ENCODE results near the gene STARD13.

- TF ChIP-seq CTCF (IDR thresholded peaks at IDR 0.05; ENCODE audit: insufficient read depth, low read length), result no peak
- no peak for TF ChIP-seq POLR2AphosphoS5 (IDR thresholded peaks at IDR 0.05; ENCODE audit: low read depth)
- no peak for TF ChIP-seq GABPA (IDR thresholded peaks at IDR 0.05; ENCODE audit: low read depth)
- no peak for TF ChIP-seq REST (IDR thresholded peaks at IDR 0.05; ENCODE audit: insufficient replicate concordance, low read depth)
- no peak for TF ChIP-seq SPI1 (IDR thresholded peaks at IDR 0.05; ENCODE audit: borderline replicate concordance, low read depth)
Measured at GRCh38 chr13:33213024-33213768, 72.4 kb downstream of the STARD13 start.
